Measurements from ENCODE around the gene RPS3. TPM values are rescaled to one million over a fixed set of nuclear protein-coding genes. Genes with fewer than 3 reads are reported as not detected.
"Not testable (repeated sequence)": the region's sequence is repeated elsewhere in the genome, so short reads cannot be mapped to it uniquely, and the experiment has no call there.

RPS3 gene
- total RNA-seq, 4 donors from 2014 or later = 1,101 to 2,606 (median 1,579) TPM

DNA sequence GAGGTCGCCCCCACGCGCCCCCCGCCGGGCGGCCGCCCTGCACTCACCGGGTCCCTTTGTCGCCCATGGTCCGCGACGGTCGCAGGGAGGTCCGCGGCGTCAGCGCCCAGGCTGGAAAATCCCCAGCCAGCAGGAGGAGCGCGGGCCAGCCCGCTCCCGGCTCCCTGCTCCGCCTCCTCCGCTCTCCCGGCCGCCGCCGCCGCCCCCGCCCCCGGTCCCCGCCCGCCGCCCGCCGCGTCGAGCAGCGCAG is 47.9 kb upstream of the RPS3 start, which contains the start of gene ARRB1:
Gene ARRB1 (minus strand): TSS at position 121 of the 250 bp plus-strand sequence. CDS start 54 bp downstream, at position 67.
- H3K27me3 ChIP-seq = no peaks in the 10 kb centered on the region
- no CpG with 5 or more reads among the region's 38 CpGs for WGBS, 2 donors
- H3K4me1 ChIP-seq = peaks cover 45 to 67% (median 52%) of the 10 kb centered on the region in 3 donors
- DNase-seq = no peak
- H3K36me3 ChIP-seq = no peaks in the 10 kb centered on the region
- H3K9me3 ChIP-seq = no peaks in the 10 kb centered on the region
- H3K27ac ChIP-seq = peak within 1 kb of the TSS; percentile 87 to 97 (median 92)
- intact Hi-C loops (cut with DNase I) = no loop called here
- peak in 1 of 4 donors; percentile 4 for TF ChIP-seq POLR2A (IDR thresholded peaks at IDR 0.05)
- TF ChIP-seq, protein P1, sequence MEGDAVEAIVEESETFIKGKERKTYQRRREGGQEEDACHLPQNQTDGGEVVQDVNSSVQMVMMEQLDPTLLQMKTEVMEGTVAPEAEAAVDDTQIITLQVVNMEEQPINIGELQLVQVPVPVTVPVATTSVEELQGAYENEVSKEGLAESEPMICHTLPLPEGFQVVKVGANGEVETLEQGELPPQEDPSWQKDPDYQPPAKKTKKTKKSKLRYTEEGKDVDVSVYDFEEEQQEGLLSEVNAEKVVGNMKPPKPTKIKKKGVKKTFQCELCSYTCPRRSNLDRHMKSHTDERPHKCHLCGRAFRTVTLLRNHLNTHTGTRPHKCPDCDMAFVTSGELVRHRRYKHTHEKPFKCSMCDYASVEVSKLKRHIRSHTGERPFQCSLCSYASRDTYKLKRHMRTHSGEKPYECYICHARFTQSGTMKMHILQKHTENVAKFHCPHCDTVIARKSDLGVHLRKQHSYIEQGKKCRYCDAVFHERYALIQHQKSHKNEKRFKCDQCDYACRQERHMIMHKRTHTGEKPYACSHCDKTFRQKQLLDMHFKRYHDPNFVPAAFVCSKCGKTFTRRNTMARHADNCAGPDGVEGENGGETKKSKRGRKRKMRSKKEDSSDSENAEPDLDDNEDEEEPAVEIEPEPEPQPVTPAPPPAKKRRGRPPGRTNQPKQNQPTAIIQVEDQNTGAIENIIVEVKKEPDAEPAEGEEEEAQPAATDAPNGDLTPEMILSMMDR (IDR thresholded peaks at IDR 0.05) = no peak
- peak within 1 kb of the TSS; percentile 57 to 93 (median 74) for H3K4me3 ChIP-seq

DNA sequence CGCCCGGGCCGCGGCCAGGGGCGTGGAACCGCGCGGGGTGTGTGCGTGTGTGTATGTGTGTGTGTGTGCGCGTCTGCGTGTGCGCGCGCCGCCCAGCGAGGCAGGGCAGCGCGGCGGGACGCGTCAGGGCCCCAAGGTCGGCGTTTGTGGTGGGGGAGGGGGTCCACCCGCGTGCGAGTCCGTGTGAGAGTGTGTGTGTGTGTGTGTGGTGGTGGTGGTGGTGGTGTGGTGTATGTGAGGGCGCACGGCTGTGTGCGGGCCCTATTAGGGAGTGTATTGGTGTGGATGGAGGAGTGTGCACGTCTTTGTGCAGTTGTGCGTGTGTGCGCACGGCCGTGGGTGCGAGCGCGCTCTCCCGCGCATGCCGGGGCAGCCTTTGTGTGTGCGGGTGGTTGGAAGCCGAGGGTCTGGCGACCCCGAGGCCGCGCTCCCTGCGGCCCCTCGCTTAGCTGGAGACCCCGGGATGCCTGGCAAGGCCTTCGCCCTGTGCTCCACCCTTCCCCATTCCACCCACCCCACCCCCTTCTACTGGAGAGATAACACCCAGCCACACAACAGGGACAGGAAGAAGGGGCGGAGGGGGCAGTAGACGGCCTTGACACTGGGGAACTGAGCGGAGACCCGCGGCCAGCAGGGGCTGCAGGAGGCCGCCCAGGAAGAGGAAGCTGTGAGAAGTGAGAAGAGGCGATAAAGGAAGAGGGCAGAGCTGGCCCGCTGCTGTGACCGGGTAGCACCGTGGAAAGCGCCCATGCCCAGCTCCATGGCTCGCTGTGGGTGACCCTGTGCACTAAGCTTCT is 47.3 kb upstream of the RPS3 start:
- Histone ChIP-seq H3K4me3 (peak overlapping the region; percentile 57 to 93 (median 74)), H3K9me3 (no peaks in the 10 kb centered on the region), H3K36me3 (no peaks in the 10 kb centered on the region), H3K4me1 (peaks cover 40 to 65% (median 46%) of the 10 kb centered on the region in 3 donors), H3K27me3 (no peaks in the 10 kb centered on the region), H3K27ac (peak overlapping the region; percentile 87 to 97 (median 92))
- TF ChIP-seq, protein P1 (IDR thresholded peaks at IDR 0.05) = peak in 1 of 6 experiments; percentile 10
- TF ChIP-seq POLR2A (IDR thresholded peaks at IDR 0.05) = peak in 1 of 4 donors; percentile 32
- 3 to 7% methylated on average over 12 to 29 of the region's 64 CpGs for WGBS, 2 donors
- DNase-seq = no peak
- intact Hi-C loops (cut with DNase I) = no loop called here

DNA sequence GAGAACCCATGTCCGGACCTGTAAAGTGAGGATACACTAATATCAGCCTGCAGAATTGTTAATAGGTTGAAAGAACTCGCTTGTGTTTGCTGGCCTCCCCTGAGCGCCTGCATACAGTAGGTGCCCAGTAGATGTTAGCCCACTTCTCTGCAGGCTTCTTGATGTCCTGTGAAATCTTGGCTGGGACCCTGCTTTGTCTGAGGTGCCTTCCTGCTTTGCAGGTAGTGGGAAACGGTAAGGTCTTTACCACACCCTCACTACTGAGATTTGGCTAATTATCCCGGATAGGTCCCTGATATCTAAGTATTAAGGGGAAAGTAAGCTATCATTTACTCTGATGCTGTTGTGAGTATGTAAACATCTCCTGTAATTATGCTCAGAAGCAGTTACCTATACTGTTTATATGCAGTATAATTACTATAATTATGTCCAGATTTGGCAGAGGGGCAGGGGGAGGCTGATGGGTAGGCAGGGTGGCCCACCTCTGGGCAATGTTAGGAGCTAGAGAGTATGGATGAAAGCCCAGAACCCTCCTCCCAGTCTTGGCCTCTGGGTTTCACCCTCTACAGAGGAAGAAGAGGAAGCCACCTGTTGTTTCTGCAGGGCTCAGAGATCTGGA is 46.6 kb upstream of the RPS3 start:
- TF ChIP-seq, protein P1 (IDR thresholded peaks at IDR 0.05) = no peak
- TF ChIP-seq POLR2A (IDR thresholded peaks at IDR 0.05) = no peak
- WGBS, 2 donors = 19 to 34% methylated on average over 4 to 5 of the region's 5 CpGs
- no peaks in the 10 kb centered on the region for H3K27me3 ChIP-seq
- H3K36me3 ChIP-seq = no peaks in the 10 kb centered on the region
- intact Hi-C loops (cut with DNase I) = no loop called here
- no peaks in the 10 kb centered on the region for H3K9me3 ChIP-seq
- peaks cover 33 to 58% (median 39%) of the 10 kb centered on the region in 3 donors for H3K4me1 ChIP-seq
- H3K4me3 ChIP-seq = peak overlapping the region; percentile 57 to 93 (median 74)
- peak overlapping the region; percentile 87 to 97 (median 92) for H3K27ac ChIP-seq
- DNase-seq = no peak

DNA sequence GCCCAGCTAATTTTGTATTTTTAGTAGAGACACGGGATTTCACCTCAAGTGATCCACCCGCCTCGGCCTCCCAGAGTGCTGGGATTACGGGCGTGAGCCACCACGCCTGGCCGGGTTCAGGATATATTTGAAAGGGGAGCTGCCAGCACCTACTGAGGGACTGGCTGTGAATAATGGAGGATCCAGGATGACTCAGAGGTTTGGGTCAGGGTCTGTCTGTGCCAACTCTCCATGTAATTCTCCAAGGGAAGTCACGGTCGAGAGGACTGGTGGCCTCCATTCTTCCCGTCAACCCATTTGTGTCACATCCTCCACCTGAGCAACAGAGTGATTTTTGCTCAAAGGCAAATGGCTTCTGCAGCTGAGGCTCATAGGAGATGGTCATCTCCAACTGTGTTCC is 44.3 kb upstream of the RPS3 start:
- Histone ChIP-seq H3K4me3 (no peak overlapping the region), H3K27me3 (no peaks in the 10 kb centered on the region), H3K9me3 (no peaks in the 10 kb centered on the region), H3K36me3 (no peaks in the 10 kb centered on the region), H3K27ac (no peak overlapping the region), H3K4me1 (peaks cover 11 to 35% (median 18%) of the 10 kb centered on the region in 3 donors)
- DNase-seq = no peak
- TF ChIP-seq POLR2A (IDR thresholded peaks at IDR 0.05) = no peak
- TF ChIP-seq, protein P1 (IDR thresholded peaks at IDR 0.05) = no peak
- intact Hi-C loops (cut with DNase I) = no loop called here
- 61 to 84% methylated on average over 4 to 10 of the region's 10 CpGs for WGBS, 2 donors

DNA sequence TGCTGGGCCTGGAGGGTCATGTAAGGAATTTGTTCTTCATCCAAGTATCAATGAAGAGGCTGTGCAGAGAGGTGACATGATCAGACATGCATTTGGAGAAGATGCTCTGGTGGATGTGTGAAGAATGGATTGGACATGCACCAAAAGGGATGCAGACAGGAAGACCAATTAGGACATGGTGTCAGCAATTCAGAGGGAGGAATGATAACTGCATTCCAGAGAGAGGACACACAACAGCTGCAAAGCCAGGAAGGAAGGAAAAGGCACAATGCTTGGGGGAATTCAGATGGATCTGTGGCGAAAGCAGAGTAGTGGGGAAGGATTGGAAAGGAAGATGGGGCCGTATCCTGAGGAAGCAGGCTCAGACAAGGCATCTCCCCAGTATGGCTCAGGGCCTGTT is 42.7 kb upstream of the RPS3 start:
- intact Hi-C loops (cut with DNase I) = no loop called here
- no peaks in the 10 kb centered on the region for H3K27me3 ChIP-seq
- H3K9me3 ChIP-seq = no peaks in the 10 kb centered on the region
- H3K4me1 ChIP-seq = peaks cover 5 to 21% (median 9%) of the 10 kb centered on the region in 3 donors
- H3K4me3 ChIP-seq = no peak overlapping the region
- WGBS, 2 donors = 58 to 75% methylated on average over 2 of the region's 2 CpGs
- H3K36me3 ChIP-seq = no peaks in the 10 kb centered on the region
- H3K27ac ChIP-seq = no peak overlapping the region
- no peak for DNase-seq
- no peak for TF ChIP-seq POLR2A (IDR thresholded peaks at IDR 0.05)
- TF ChIP-seq, protein P1 (IDR thresholded peaks at IDR 0.05) = no peak

DNA sequence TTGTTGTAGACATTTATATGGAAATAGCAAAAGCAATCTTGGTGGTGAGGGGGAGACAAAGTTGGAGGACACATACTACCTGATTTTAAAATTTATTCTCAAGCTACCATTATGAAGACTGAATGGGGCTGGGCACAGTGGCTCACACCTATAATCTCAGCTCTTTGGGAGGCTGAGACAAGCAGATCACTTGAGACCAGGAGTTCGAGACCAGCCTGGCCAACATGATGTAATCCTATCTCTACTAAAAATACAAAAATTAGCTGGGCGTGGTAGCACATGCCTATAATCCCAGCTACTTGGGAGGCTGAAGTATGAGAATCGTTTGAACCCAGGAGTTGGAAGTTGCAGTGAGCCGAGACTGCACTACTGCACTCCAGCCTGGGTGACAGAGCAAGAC is 37.0 kb upstream of the RPS3 start:
- H3K36me3 ChIP-seq; H3K27ac ChIP-seq; H3K27me3 ChIP-seq; intact Hi-C loops (cut with DNase I); DNase-seq; H3K9me3 ChIP-seq; H3K4me3 ChIP-seq; H3K4me1 ChIP-seq: not testable (repeated sequence)
- 61 to 74% methylated on average over 2 to 4 of the region's 4 CpGs for WGBS, 2 donors

All from esophagus squamous epithelium (tissue), 5 donors.